ENCODE measurements around the gene ATP1A4.

ATP1A4 gene

GRCh38 chr1:160143695-160144094 lies 7.7 kb upstream of the ATP1A4 start:
- peaks cover 0 to 2% (median 0%) of the 10 kb centered on the region in 5 experiments for H3K27me3 ChIP-seq (replicated peaks in 2 of 5; ENCODE audit: control insufficient read depth in 4 of 5, insufficient read depth in 5 of 5, low read length in 4 of 5)
- peaks cover 0 to 10% (median under 1%) of the 10 kb centered on the region in 4 experiments for H3K4me1 ChIP-seq (ENCODE audit: control extremely low read depth in 1 of 4, control insufficient read depth in 4 of 4, insufficient read depth in 4 of 4, low read length in 3 of 4)
- H3K36me3 ChIP-seq (ENCODE audit: control insufficient read depth in 4 of 4, insufficient read depth in 4 of 4, low read length in 3 of 4), result no peaks in the 10 kb centered on the region
- peak; percentile 19 to 70 (median 63) for DNase-seq
- 0% methylated on average over 1 of the region's 1 CpG for WGBS (ENCODE audit: insufficient coverage)
- no peaks in the 10 kb centered on the region for H3K9me3 ChIP-seq (ENCODE audit: control extremely low read depth in 1 of 5, control insufficient read depth in 4 of 5, insufficient read depth in 2 of 5, low read depth in 1 of 5, low read length in 4 of 5)
- H3K27ac ChIP-seq (ENCODE audit: insufficient read depth in 1 of 2, low read depth in 1 of 2, low read length in 2 of 2, poor library complexity in 1 of 2, severe bottlenecking in 2 of 2), result no peak overlapping the region
- H3K4me3 ChIP-seq (ENCODE audit: control insufficient read depth in 1 of 7, extremely low read depth in 1 of 7, insufficient read depth in 4 of 7, low read depth in 2 of 7, low read length in 6 of 7), result no peak overlapping the region
- CTCF ChIA-PET, result no interaction called here
- POLR2A ChIA-PET, result no interaction called here

DNA sequence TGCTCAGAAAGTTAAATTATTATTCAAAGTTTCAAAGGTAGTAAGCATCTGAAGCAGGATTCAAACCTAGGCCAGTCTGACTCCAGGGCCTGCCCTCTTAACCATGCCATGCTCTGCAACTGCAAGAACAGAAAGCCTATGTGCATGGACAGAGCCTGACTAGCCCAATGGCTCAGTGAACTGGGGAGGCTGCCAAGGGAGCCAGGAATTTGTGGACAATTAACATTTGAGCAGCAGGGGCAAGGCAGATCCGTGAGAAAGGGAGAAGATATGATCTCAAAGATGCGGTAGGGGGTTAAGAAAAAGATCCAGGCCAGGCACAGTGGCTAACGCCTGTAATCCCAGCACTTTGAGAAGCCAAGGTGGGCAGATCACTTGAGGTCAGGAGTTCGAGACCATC lies 6.5 kb upstream of the ATP1A4 start:
- Histone ChIP-seq H3K36me3 (ENCODE audit: control insufficient read depth in 4 of 4, insufficient read depth in 4 of 4, low read length in 3 of 4) (no peaks in the 10 kb centered on the region), H3K27ac (ENCODE audit: insufficient read depth in 1 of 2, low read depth in 1 of 2, low read length in 2 of 2, poor library complexity in 1 of 2, severe bottlenecking in 2 of 2) (no peak overlapping the region), H3K9me3 (ENCODE audit: control extremely low read depth in 1 of 5, control insufficient read depth in 4 of 5, insufficient read depth in 2 of 5, low read depth in 1 of 5, low read length in 4 of 5) (no peaks in the 10 kb centered on the region), H3K4me1 (ENCODE audit: control extremely low read depth in 1 of 4, control insufficient read depth in 4 of 4, insufficient read depth in 4 of 4, low read length in 3 of 4) (peaks cover 0 to 10% (median under 1%) of the 10 kb centered on the region in 4 experiments), H3K27me3 (replicated peaks in 2 of 5; ENCODE audit: control insufficient read depth in 4 of 5, insufficient read depth in 5 of 5, low read length in 4 of 5) (peaks cover 0 to 2% (median 0%) of the 10 kb centered on the region in 5 experiments), H3K4me3 (ENCODE audit: control insufficient read depth in 1 of 7, extremely low read depth in 1 of 7, insufficient read depth in 4 of 7, low read depth in 2 of 7, low read length in 6 of 7) (no peak overlapping the region)
- 98% methylated on average over 4 of the region's 4 CpGs for WGBS (ENCODE audit: insufficient coverage)
- ChIA-PET POLR2A (no interaction called here), CTCF (no interaction called here)
- DNase-seq, result no peak

- ChIA-PET CTCF (interaction anchor here (1.1 kb wide), 1 partner anchor 37 kb away, joined by 3 read pairs; no protein-coding TSS in a partner anchor), POLR2A (no interaction called here)
- H3K36me3 ChIP-seq (ENCODE audit: control insufficient read depth in 4 of 4, insufficient read depth in 4 of 4, low read length in 3 of 4), result no peaks in the 10 kb centered on the region
- H3K9me3 ChIP-seq (ENCODE audit: control extremely low read depth in 1 of 5, control insufficient read depth in 4 of 5, insufficient read depth in 2 of 5, low read depth in 1 of 5, low read length in 4 of 5), result no peaks in the 10 kb centered on the region
- no peak overlapping the region for H3K4me3 ChIP-seq (ENCODE audit: control insufficient read depth in 1 of 7, extremely low read depth in 1 of 7, insufficient read depth in 4 of 7, low read depth in 2 of 7, low read length in 6 of 7)
- 97% methylated on average over 12 of the region's 14 CpGs for WGBS (ENCODE audit: insufficient coverage)
- peaks cover 0 to 2% (median 0%) of the 10 kb centered on the region in 5 experiments for H3K27me3 ChIP-seq (replicated peaks in 2 of 5; ENCODE audit: control insufficient read depth in 4 of 5, insufficient read depth in 5 of 5, low read length in 4 of 5)
- DNase-seq, result no peak
- H3K4me1 ChIP-seq (ENCODE audit: control extremely low read depth in 1 of 4, control insufficient read depth in 4 of 4, insufficient read depth in 4 of 4, low read length in 3 of 4), result peaks cover 0 to 10% (median under 1%) of the 10 kb centered on the region in 4 experiments
- no peak overlapping the region for H3K27ac ChIP-seq (ENCODE audit: insufficient read depth in 1 of 2, low read depth in 1 of 2, low read length in 2 of 2, poor library complexity in 1 of 2, severe bottlenecking in 2 of 2)
Observed at GRCh38 chr1:160146107-160146506, 5.3 kb upstream of the ATP1A4 start.

DNA sequence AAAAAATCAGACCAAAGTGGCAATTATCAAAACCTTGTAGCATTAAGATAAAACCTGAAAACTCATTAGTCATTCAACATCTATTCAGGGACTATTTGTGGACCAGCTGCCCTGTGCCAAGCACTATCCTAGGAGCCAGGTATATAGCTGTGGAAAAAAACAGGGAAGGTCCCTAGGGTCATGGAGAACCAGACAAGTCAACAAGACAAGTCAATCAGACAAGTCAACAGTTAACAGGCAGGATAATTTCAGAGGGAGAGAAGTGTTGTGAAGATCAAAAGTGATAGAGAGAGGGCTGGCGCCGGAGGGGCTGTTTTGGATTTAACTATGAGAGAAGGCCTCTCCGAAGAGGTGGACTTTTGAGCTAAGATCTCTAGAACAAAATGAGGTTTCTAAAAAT lies 3.3 kb upstream of the ATP1A4 start:
- no peaks in the 10 kb centered on the region for H3K27me3 ChIP-seq (replicated peaks in 2 of 5; ENCODE audit: control insufficient read depth in 4 of 5, insufficient read depth in 5 of 5, low read length in 4 of 5)

GRCh38 chr1:160149233-160149632 lies 2.2 kb upstream of the ATP1A4 start:
- Histone ChIP-seq H3K4me1 (ENCODE audit: control extremely low read depth in 1 of 4, control insufficient read depth in 4 of 4, insufficient read depth in 4 of 4, low read length in 3 of 4) (peaks cover 0 to 7% (median 0%) of the 10 kb centered on the region in 4 experiments), H3K27me3 (replicated peaks in 2 of 5; ENCODE audit: control insufficient read depth in 4 of 5, insufficient read depth in 5 of 5, low read length in 4 of 5) (no peaks in the 10 kb centered on the region), H3K27ac (ENCODE audit: insufficient read depth in 1 of 2, low read depth in 1 of 2, low read length in 2 of 2, poor library complexity in 1 of 2, severe bottlenecking in 2 of 2) (no peak overlapping the region), H3K9me3 (ENCODE audit: control extremely low read depth in 1 of 5, control insufficient read depth in 4 of 5, insufficient read depth in 2 of 5, low read depth in 1 of 5, low read length in 4 of 5) (no peaks in the 10 kb centered on the region), H3K4me3 (ENCODE audit: control insufficient read depth in 1 of 7, extremely low read depth in 1 of 7, insufficient read depth in 4 of 7, low read depth in 2 of 7, low read length in 6 of 7) (no peak overlapping the region), H3K36me3 (ENCODE audit: control insufficient read depth in 4 of 4, insufficient read depth in 4 of 4, low read length in 3 of 4) (no peaks in the 10 kb centered on the region)
- ChIA-PET CTCF (interaction anchor here (1.1 to 1.4 kb wide), 3 partner anchors 11 to 46 kb away, joined by 3 to 6 read pairs (median 4); no protein-coding TSS in a partner anchor), POLR2A (no interaction called here)
- no peak for DNase-seq

More for the DNA sequence above, 3.3 kb upstream of the ATP1A4 start:
- no peaks in the 10 kb centered on the region for H3K9me3 ChIP-seq (ENCODE audit: control extremely low read depth in 1 of 5, control insufficient read depth in 4 of 5, insufficient read depth in 2 of 5, low read depth in 1 of 5, low read length in 4 of 5)
- DNase-seq, result no peak
- H3K4me3 ChIP-seq (ENCODE audit: control insufficient read depth in 1 of 7, extremely low read depth in 1 of 7, insufficient read depth in 4 of 7, low read depth in 2 of 7, low read length in 6 of 7), result no peak overlapping the region
- H3K27ac ChIP-seq (ENCODE audit: insufficient read depth in 1 of 2, low read depth in 1 of 2, low read length in 2 of 2, poor library complexity in 1 of 2, severe bottlenecking in 2 of 2), result no peak overlapping the region
- ChIA-PET CTCF (interaction anchor here (0.6 to 1.4 kb wide), 5 partner anchors 12 to 148 kb away, joined by 3 to 6 read pairs (median 3); no protein-coding TSS in a partner anchor), POLR2A (no interaction called here)
- WGBS (ENCODE audit: insufficient coverage), result 100% methylated on average over 2 of the region's 3 CpGs
- peaks cover 0 to 12% (median under 1%) of the 10 kb centered on the region in 4 experiments for H3K4me1 ChIP-seq (ENCODE audit: control extremely low read depth in 1 of 4, control insufficient read depth in 4 of 4, insufficient read depth in 4 of 4, low read length in 3 of 4)
- no peaks in the 10 kb centered on the region for H3K36me3 ChIP-seq (ENCODE audit: control insufficient read depth in 4 of 4, insufficient read depth in 4 of 4, low read length in 3 of 4)

- ChIA-PET POLR2A (no interaction called here), CTCF (interaction anchor here (1.1 kb wide), 1 partner anchor 42 kb away, joined by 4 read pairs; no protein-coding TSS in a partner anchor)
- Histone ChIP-seq H3K27me3 (replicated peaks in 2 of 5; ENCODE audit: control insufficient read depth in 4 of 5, insufficient read depth in 5 of 5, low read length in 4 of 5) (no peaks in the 10 kb centered on the region), H3K4me1 (ENCODE audit: control extremely low read depth in 1 of 4, control insufficient read depth in 4 of 4, insufficient read depth in 4 of 4, low read length in 3 of 4) (peaks cover 0 to 7% (median 0%) of the 10 kb centered on the region in 4 experiments), H3K4me3 (ENCODE audit: control insufficient read depth in 1 of 7, extremely low read depth in 1 of 7, insufficient read depth in 4 of 7, low read depth in 2 of 7, low read length in 6 of 7) (no peak overlapping the region), H3K9me3 (ENCODE audit: control extremely low read depth in 1 of 5, control insufficient read depth in 4 of 5, insufficient read depth in 2 of 5, low read depth in 1 of 5, low read length in 4 of 5) (no peaks in the 10 kb centered on the region), H3K27ac (ENCODE audit: insufficient read depth in 1 of 2, low read depth in 1 of 2, low read length in 2 of 2, poor library complexity in 1 of 2, severe bottlenecking in 2 of 2) (no peak overlapping the region), H3K36me3 (ENCODE audit: control insufficient read depth in 4 of 4, insufficient read depth in 4 of 4, low read length in 3 of 4) (no peaks in the 10 kb centered on the region)
- no peak for DNase-seq
- 88% methylated on average over 1 of the region's 2 CpGs for WGBS (ENCODE audit: insufficient coverage)
Observed at GRCh38 chr1:160149716-160150115, 1.7 kb upstream of the ATP1A4 start.

GRCh38 chr1:160154790-160155189 lies 3.4 kb downstream of the ATP1A4 start:
- Histone ChIP-seq H3K9me3 (ENCODE audit: control extremely low read depth in 1 of 5, control insufficient read depth in 4 of 5, insufficient read depth in 2 of 5, low read depth in 1 of 5, low read length in 4 of 5) (no peaks in the 10 kb centered on the region), H3K4me1 (ENCODE audit: control extremely low read depth in 1 of 4, control insufficient read depth in 4 of 4, insufficient read depth in 4 of 4, low read length in 3 of 4) (peaks cover 0 to 7% (median 0%) of the 10 kb centered on the region in 4 experiments), H3K4me3 (ENCODE audit: control insufficient read depth in 1 of 7, extremely low read depth in 1 of 7, insufficient read depth in 4 of 7, low read depth in 2 of 7, low read length in 6 of 7) (no peak overlapping the region), H3K36me3 (ENCODE audit: control insufficient read depth in 4 of 4, insufficient read depth in 4 of 4, low read length in 3 of 4) (no peaks in the 10 kb centered on the region), H3K27ac (ENCODE audit: insufficient read depth in 1 of 2, low read depth in 1 of 2, low read length in 2 of 2, poor library complexity in 1 of 2, severe bottlenecking in 2 of 2) (no peak overlapping the region), H3K27me3 (replicated peaks in 2 of 5; ENCODE audit: control insufficient read depth in 4 of 5, insufficient read depth in 5 of 5, low read length in 4 of 5) (no peaks in the 10 kb centered on the region)
- WGBS (ENCODE audit: insufficient coverage), result 96% methylated on average over 2 of the region's 3 CpGs
- DNase-seq, result no peak
- ChIA-PET POLR2A (no interaction called here), CTCF (interaction anchor here (0.9 kb wide), 1 partner anchor 64 kb away, joined by 3 read pairs; no protein-coding TSS in a partner anchor)

Data from common myeloid progenitor, CD34-positive (primary cell).